HG03565 (cell line): ENCODE results near the gene OTC.

ENCODE experiments used
- ATAC-seq: cut with Tn5 transposase; IDR thresholded peaks from one replicate; pipeline ENCODE4 v1.9.1; 2021; ENCODE audit warnings: mild to moderate bottlenecking, moderate library complexity; ENCODE audit not compliant: unreplicated experiment

Gene OTC

DNA sequence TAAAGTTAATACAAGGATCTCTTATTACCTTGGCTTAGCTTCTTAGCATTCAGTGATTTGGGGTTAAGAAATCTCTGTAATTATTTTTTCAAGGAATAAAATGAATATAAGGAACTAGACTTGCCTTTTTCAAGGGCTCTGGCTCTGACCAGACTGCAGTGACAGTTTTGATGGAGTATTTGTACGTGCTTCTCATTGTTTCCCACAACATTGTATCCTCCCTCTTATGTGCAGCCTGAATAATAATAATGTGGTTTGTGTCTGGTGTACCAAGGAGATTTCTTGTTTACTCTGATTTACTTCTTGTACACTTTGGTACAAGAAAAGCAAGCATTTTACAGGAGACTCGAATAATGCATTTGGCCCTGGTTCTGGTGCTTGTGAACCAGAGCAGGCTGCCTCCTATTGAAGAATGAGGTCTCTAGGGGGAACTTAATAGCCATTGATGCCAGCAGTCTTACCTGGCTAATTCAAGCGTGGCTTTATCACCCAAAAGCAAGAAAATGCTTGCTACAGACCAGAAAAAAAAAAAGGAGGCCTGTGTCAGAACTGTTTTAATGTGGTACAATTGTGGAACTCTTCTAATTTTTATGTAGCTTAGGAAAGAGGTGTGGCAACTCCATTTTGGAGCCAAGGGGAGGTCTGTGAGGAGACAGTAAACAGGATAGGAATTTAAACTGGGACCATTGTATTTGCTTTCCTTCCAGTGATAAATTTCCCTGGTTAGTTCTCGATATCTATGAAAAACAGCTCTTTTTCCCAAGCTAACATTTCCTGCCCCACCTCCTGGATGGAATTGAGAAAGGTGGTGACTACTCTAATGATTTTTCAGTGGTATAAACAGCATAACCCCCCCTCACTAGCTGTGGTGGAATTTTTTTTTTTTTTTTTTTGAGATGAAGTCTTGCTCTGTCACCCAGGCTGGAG lies 5.6 kb downstream of the OTC start:
- ATAC-seq = no peak

DNA sequence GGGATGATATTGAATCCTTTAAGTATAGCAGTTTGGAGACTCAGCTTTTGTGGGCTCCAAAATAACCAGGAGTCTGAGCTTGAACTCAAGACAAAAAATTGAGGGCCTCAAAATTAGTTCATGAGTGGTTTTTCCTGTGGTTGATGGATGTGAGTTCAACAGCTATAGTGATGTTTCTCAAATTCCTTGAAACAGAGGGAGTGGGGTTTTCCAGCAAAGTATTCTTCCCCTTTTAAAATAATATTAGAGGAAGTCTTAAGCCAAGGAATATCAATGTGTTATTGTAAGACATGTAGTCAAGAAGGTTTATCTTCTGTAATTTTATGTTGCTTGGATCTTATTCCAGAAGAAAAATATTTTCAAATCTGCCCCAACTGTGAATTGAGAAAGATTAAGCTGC lies 10.6 kb downstream of the OTC start:
- no peak for ATAC-seq

DNA sequence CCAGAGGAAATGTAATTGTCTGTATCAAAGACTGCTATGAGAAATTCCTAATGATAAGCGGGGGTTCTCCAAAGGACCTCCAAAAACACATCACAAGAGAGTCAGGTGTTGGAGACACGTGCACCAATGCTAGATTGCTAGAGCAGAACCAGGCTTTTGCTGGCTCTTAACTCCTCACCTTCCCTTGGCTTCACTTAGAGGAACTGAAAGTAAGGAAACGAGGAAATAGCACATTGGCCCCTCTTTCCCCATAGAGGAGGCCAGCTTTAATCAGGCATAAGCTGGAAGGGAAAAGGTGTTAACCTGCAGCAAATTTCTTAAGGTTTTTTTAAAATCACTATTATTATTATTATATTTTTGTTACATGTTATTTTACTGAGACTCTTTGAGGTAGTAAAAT lies 13.6 kb downstream of the OTC start:
- no peak for ATAC-seq

DNA sequence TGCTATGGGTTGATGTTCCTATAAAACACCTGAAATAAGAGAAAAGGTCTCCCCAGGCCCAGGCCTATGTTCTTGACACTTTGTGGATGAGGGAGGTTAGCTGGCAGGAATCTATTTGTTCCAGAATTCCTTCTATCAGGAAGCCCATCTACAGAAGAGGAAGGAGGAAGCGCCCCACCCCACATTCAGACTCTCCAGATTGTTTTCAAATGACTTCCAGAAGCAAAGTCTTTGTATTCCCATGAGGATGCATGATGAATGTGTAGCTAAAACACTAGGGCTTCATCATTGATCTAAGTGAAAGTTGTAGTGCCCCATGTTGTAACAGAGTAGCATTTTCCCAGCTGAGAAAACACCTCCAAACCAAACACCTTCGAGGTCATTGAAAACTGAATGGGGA lies 16.4 kb downstream of the OTC start:
- ATAC-seq = no peak

DNA sequence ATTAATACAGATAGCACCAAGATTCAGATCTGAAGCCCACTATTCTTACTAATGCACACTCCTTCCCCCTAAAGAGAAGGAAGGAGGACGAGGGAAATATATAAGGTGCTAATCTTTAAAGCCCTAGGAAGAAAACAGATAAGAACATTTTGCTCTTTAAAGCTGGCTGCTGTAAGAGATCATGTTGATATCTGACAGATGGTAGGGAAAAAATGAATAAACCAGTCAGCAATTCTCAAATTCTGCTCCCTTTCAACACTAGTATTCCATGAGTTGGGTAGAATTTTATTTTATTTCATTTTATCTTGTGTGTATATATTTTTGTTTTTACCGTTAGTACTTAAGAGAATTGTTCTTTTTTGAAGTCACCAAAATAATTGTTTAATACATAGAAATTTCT lies 19.2 kb downstream of the OTC start:
- no peak for ATAC-seq

DNA sequence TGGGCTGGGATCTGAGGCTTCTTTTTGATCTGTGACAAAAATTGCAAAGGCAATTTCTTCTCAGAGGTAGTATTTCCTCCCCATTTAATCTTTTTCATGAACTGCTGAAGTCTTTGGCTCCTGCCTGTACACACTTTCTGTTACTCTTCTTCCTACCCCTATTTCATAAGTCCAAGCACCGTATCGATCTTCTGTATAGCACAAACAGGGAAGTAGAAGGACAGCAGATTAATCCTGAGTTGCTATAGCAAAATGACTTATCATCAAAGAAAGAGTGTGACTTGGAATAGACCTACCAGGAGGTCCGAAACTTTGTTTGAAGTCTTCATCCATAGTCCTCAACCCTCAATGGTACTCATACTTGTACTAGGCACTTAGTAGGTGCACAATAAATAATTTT lies 22.0 kb downstream of the OTC start:
- no peak for ATAC-seq

DNA sequence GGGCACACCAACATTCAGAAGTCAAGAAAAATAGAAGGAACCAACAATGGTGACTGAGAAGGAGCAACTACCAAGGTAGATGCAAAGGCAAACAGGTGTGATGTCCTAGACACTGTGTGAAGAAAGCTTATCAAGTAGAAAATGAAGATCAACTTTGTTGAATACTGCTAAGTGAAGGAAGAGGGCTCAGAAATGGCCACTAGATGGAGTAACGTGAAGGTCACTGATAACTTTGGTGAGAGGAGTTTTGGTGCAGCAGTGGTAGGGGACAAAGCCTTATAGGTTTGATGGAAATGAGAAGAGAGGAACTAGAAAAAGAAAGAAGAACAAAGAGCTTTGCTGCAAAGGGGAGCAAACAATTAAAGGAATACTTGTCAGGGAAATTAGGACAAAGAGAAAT lies 23.5 kb downstream of the OTC start:
- ATAC-seq = no peak

DNA sequence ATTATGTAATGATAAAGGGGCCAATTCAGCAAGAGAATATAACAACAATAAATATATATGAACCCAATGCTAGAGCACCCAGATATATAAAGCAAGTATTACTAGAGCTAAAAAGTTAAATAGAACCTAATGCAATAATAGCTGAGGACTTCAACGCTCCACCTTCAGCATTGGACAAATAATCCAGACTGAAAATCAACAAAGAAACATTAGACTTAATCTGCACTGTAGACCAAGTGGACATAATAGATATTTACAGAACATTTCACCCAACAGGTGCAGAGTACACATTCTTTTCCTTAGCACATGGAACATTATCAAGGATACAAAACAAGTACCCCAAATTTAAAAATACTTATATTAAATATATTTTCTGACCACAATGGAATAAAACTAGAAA lies 24.3 kb downstream of the OTC start:
- ATAC-seq = no peak

DNA sequence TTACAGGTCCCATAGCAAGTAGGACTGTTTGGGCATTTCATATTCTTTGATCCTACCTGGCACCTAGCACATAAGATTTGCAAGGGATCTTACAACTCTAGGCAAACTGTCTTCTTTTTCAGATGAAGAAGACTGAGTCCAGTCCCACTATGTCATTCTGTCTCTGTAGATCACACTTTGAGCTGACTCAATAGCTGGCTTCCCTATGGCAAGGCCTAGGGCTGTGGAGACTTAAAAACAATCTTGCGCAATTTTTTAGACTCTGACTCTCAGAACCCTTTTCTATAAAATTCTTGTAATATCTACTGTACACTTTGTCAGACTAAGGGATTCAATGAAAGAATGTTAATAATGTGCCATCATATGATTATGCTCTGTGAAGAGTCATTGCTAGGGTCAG lies 26.7 kb downstream of the OTC start:
- no peak for ATAC-seq

DNA sequence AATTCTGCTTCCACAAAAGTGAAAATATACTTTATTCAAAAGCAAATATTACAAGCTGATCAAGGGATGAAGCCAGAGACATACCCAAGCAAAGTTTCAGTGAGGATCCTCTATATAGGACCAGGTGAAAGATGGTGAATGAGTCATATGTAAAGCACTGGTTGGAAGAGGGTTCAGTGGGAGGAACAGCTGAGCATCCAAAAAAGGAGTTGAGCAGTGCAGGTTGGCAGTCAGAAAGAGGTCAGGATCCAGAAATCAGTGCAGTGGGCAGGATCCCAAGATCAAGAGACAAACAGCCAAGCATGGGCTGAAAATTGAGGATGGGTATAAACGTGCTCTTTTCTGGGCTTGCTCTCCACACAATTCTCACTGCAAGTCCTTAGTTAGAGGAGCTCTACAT lies 30.3 kb downstream of the OTC start:
- ATAC-seq = no peak

DNA sequence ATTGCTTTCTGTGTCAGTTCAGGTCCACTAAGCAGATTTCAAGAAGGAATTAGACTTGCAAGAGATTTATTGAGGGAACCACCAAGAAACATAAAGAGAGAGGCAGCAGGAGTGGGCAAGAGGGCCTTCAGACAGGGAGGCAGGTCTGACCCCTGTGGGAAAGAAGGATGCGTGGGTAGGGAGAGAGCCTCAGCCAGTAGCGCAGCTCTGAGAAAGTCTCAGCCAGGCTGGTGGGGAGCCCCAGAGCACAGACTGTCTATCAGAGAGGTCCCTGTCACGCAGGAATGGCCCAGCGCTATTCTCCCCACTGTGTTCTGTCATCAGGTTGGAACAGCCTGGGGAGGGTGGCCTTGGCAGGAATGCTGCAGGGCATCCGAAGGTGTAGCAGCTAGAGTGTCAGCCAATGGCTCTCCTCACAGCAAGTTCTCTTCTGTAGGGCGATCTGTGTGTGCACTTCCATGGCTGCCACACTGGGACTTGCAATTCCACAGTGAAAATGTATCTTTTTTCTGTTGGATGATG lies 48.0 kb downstream of the OTC start:
- ATAC-seq = no peak

DNA sequence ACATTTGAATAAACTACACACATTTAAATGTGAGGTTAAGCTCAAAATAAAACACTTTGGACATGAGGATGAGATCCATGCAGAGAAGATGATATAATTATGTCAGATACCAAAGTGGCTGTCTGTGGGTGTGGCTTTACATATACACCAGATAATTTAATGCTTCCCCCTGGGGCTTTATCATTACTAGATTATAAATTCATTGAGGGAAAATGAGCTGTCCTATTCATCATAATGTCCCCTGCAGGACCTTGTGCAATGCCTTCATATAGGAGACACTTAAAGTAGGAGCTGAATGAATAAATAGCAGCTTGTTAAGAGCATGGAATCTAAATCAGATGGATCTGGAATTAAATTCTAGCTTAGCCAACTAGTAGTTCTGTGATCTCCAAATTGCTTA lies 49.7 kb downstream of the OTC start:
- ATAC-seq = no peak

DNA sequence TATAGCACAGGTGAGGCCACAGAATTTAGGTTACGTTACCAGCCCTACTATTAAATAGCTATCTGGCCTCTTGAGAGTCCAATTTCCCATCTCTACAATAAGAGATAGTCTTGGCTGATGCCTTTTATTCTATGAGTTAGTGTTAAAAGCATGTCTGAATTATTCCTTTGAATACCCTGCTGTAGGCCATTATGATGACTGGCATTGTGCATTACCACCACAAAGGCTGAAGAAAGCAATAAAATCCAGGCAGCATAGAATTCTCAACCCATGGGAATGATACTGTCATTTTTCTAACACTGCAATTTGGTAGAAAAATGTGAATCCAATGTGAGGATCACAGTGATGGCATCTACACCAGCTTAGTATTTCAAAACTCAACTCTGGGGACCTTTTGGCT lies 51.4 kb downstream of the OTC start:
- ATAC-seq = no peak

DNA sequence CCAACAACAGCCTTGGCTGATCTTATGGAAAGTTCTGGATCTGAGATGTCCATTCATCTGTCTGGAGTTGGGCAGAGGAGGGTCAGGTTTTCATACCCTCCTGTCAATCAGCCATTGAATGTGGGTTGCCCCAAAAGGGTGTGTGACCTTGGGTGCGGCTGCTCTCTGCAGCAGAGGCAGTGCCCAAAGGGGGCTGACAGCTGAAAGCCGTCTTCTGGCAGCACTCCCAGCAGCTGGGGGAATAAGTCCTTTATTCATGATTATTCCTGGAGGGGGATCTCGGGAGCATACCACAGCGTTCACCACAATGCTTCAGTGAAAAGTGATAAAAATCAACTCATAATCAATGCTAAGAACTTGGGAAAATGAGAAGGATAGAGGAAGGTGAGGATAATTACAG lies 54.7 kb downstream of the OTC start:
- ATAC-seq = no peak

DNA sequence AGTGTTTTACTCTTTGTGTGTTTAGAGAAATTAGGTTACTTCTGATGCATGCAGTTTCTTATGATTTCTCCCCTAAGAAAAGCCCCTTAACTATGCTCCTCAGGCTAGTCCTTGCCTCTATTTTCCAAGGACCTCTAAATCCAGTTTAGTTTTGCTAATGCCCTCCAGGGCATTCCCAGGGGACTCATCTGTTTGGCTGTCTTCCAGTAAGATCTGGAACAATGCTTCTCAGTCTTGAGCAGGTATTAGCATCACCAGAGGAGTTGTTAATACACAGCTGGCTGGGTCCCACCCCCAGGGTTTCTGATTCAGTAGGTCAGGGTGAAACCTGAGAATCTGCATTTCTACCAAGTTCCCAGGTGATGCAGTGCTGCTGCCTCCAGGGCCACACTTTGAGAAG lies 56.9 kb downstream of the OTC start:
- ATAC-seq = no peak

DNA sequence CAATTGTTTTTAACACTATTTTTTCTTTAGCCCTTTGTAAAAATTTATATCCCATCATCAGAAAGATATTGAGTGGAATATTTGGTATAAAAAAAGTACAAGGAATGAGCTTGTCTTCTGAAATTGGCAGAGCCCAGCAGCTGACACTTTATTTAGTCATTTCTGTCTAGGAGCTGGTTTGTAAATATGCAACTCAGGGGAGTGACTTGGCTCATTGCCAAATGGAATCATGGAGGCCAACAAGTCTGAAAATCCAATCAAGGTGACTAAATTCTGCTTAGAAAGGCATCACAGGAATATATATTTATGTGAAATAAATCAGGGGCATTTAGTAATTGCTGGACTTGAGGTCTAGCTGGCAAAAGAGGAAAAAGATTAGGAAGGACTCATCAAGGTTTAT lies 74.4 kb downstream of the OTC start:
- no peak for ATAC-seq

DNA sequence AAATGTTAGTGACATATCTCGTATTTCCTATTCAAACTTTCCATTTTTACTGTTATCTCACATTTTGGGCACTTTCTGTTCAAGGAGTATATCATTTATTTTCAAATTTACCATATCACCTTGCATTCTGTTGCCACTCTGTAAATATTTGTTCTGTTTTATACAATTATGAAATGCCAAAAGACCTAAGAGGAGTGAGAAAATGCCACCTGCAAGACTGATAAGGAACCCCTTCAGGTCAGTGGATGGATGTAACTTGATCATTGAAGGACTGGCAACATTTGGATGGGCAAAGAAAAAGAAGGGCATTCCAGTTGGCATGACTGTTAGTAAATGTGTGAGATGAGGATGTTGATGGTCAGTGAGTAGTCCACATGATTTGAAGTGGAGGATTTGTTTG lies 79.1 kb downstream of the OTC start:
- ATAC-seq = no peak

DNA sequence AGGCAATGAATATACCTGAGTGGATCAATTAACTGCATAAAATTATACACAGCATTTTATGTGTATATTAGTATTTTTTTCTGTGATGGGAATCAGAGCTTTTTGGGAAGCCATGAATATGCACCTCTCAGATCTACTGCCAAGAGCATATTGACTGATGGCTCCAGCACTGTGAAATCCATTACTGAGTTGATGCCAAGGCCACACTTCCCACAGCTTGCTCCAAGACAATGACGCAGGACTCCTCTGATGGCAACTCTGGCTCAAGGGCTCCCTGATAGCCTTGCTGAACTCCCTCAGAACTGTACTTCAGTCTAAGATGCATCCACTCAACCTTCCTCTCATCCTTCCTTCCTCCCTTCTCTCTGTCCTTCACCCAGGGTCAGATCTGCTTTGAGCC lies 82.7 kb downstream of the OTC start:
- no peak for ATAC-seq

DNA sequence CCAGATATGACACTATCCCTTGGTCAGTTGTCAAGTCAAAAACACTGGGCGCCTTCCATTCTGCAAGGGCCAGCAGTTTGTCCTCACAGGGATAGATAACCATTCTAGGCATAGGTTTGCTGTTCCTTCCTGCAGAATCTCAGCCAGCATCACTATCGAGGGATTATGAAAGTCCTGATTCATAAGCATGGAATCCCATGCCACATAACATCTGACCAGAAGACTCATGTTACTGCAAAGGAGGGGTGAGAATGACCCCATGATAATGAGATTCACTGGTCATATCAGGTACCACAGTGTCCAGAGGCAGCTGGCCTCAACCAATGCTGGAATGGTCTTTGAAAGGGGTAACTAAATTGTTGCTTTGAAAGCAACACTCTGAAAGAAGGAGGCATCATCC lies 84.7 kb downstream of the OTC start:
- no peak for ATAC-seq

DNA sequence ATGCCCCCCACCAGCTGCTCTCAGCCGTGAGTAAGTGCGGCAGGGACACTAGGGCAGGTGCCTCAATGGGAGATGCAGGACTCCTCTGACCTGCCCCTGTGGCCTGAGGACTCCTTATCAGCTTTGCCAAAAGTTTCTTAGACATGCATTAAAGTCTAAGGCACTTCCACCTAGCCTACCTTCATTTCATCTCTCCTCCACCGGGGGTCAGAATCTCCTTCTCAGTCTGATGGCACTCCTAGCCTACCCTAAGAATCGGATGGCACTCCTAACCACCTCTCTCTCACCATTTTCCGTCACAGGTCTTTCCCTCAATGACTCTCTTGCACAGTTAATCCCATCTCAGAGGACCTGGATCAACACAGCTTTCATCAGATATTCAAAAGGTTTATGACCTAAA lies 85.9 kb downstream of the OTC start:
- ATAC-seq = no peak

DNA sequence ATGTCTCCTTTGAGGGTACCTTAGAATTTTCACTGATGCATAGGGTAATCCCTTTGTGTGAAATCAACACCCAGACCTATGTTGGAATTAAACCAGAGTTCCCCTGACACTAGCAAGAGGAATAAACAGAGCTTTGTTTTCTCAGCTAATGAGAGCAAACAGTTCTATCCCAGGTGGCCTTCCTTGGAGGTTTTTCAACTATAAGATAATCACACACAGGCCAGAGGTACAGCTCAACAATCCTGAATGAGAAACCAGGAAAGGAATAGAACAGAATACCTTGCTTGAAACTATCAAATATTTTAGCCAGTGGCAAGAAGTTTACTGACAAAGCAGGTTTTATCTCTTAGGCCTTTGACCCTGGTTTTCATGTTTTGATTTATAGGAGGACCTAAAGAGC lies 100.2 kb downstream of the OTC start:
- no peak for ATAC-seq

DNA sequence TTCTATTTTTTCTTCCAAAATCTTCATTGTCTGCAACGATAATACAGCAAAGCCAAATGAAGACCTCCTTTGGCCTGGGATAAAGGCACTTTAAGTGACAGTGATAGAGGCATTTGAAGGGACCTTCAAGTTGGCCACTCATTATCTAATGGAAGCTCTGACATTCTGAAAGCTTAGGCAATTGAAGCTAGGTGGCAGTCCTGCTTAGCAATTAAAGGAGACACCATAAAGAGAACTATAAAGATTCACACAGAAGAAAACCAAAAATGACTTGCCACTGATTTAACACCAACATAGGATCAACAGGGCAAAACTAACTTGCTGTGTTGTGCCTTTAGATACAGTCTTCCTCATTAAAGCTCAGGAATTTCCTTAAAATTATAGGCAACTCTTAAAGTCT lies 105.7 kb downstream of the OTC start:
- ATAC-seq = no peak

DNA sequence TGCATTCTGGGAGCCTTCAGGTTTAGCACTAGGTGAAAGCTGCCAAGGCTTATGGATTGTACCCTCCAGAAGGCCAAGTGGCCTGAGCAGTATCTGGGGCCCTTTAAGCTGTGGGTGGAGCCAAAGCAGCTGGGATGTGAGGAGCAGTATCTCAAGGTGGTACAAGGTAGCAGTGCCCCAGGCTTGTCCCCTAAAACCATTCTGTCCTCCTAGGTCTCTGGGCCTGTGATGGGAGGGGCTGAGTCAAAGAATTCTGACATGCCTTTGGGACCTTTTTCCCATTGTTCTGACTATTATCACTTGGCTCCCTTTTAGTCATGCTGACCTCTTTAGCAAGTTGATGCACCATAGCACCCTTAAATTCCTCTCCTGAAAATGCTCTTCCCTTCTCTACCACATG lies 109.9 kb downstream of the OTC start:
- ATAC-seq = no peak
